Body of pancreas (tissue), 4 donors: Measurements from ENCODE around the gene GAREM1. TPM values are rescaled to one million over a fixed set of nuclear protein-coding genes. Genes with fewer than 3 reads are reported as not detected.

ENCODE experiments used
- ATAC-seq: fragments of 150-250 bp; one replicate; pipeline ENCODE4 v1.9.1; 2016
- DNase-seq, 4 donors: peaks; one replicate each; pipeline ENCODE4 v3.0.0-alpha.2; 2019
- H3K27ac ChIP-seq, 4 donors: fragments of 200-600 bp; sonication (generic); 1 replicate in 3 of 4; 2 replicates in 1 of 4; pipeline versions ENCODE4 v1.5.1 to v1.6.1; 2016 to 2019; ENCODE audit warnings: mild to moderate bottlenecking in 1 of 4, mixed read lengths in 1 of 4, moderate library complexity in 1 of 4
- H3K27me3 ChIP-seq, 2 donors: fragments of 200-600 bp; sonication (generic); one replicate each; pipeline ENCODE4 v1.6.0; 2016; ENCODE audit warnings: mild to moderate bottlenecking in 1 of 2
- H3K36me3 ChIP-seq, 2 donors: fragments of 200-600 bp; sonication (generic); replicated peaks in 1 of 2; 2 replicates each; pipeline ENCODE4 v1.5.1; 2016; ENCODE audit warnings: low read depth in 2 of 2; ENCODE audit not compliant: insufficient read depth in 1 of 2
- H3K4me1 ChIP-seq: fragments of 200-600 bp; sonication (generic); one replicate; pipeline ENCODE4 v1.6.0; 2016
- H3K4me3 ChIP-seq, 2 donors: fragments of 200-600 bp; sonication (generic); 1 replicate in 1 of 2; 2 replicates in 1 of 2; pipeline ENCODE4 v1.5.1; 2016 to 2019
- H3K9me3 ChIP-seq, 3 donors: fragments of 200-600 bp; sonication (generic); 1 replicate in 2 of 3; 2 replicates in 1 of 3; pipeline ENCODE4 v1.5.1; 2016
- POLR2A ChIP-seq, 3 donors: fragments of 450-650 bp; IDR thresholded peaks; one replicate each; pipeline ENCODE4 v1.6.1; 2016; ENCODE audit warnings: antibody characterized with exemption in 3 of 3, mild to moderate bottlenecking in 2 of 3
- WGBS, 2 donors: methylation state at CpG; one replicate each; pipeline ENCODE4 v1.1.5; 2017; 5-methylcytosine and 5-hydroxymethylcytosine counted together
- intact Hi-C: fragments of 100-400 bp; cut with DNase I; formaldehyde crosslinking; loops from one replicate; pipeline ENCODE4 v1.15.1; 2023
- total RNA-seq, 2 donors: library from RNA; depleted of rRNA; stranded (reverse); fragments of >200 nt; gene quantifications; one replicate each; pipeline ENCODE4 v1.1.0, GENCODE V29; 2016
- TF ChIP-seq, protein P1 (sequence below), 7 experiments: fragments of 450-650 bp in 4 of 7; fragments of 200-600 bp in 3 of 7; sonication (generic) in 3 of 7; IDR thresholded peaks; one replicate each; pipeline ENCODE4 v1.5.1; 2016 to 2019; ENCODE audit warnings: antibody characterized with exemption in 7 of 7

Gene GAREM1
- total RNA-seq, 2 donors from 2014 or later = 16.1 to 16.8 TPM

- TF ChIP-seq, protein P1, sequence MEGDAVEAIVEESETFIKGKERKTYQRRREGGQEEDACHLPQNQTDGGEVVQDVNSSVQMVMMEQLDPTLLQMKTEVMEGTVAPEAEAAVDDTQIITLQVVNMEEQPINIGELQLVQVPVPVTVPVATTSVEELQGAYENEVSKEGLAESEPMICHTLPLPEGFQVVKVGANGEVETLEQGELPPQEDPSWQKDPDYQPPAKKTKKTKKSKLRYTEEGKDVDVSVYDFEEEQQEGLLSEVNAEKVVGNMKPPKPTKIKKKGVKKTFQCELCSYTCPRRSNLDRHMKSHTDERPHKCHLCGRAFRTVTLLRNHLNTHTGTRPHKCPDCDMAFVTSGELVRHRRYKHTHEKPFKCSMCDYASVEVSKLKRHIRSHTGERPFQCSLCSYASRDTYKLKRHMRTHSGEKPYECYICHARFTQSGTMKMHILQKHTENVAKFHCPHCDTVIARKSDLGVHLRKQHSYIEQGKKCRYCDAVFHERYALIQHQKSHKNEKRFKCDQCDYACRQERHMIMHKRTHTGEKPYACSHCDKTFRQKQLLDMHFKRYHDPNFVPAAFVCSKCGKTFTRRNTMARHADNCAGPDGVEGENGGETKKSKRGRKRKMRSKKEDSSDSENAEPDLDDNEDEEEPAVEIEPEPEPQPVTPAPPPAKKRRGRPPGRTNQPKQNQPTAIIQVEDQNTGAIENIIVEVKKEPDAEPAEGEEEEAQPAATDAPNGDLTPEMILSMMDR (IDR thresholded peaks at IDR 0.05) = no peak
- no peak for TF ChIP-seq POLR2A (IDR thresholded peaks at IDR 0.05)
- peak overlapping the region; percentile 40 to 96 (median 88) for H3K27ac ChIP-seq
- no peaks in the 10 kb centered on the region for H3K9me3 ChIP-seq
- no peak for DNase-seq
- intact Hi-C loops = no loop called here
- H3K36me3 ChIP-seq = no peaks in the 10 kb centered on the region
- H3K4me1 ChIP-seq = peaks cover 93% of the 10 kb centered on the region
- H3K4me3 ChIP-seq = no peak overlapping the region
- H3K27me3 ChIP-seq = no peaks in the 10 kb centered on the region
- no peak for ATAC-seq
These were observed 102.5 kb downstream of the GAREM1 start for GRCh38 chr18:32368170-32368569.

DNA sequence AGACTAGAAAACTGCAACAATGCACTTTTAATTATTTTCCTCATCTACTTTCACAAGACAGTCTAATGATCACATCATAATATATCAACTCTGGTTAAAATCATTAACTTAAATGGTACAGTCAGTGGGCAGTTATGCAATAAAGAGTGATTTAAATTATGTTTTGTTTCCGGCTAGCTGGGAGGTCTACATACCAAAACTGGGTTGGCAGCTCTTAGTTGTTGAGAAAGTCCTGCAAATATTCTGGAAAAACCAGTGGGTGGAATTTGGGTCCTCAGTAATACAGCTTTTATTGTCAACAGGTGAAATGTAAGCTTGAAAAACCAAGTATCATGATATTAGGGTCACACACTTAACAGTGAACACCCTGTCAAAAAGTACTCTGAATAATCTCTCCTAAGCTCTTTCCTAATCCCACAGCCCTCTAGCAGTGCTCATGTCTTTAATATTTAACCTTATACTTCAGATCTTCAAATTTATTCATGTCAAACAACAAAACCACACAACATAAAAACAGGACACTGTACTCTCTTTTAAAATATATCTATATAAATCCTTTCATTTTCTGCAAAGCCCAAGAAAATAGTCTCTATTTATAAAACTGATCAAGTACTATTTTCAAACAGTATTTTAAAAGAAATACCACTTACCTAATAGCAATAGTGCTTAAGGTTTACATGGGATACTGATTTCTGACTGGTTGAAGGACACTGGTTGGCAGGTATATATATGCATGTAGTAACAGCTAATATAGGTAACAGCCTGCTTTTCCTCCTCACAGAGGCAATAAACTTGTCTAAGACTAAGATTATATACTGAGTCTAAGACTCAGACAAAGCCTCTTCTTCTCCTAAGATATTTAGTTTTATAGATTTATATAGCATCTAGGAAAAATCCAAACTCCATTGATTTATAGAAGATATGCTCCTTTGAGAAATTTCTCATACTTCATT is 103.8 kb downstream of the GAREM1 start:
- Histone ChIP-seq H3K36me3 (no peaks in the 10 kb centered on the region), H3K27ac (peak overlapping the region; percentile 35 to 96 (median 88)), H3K27me3 (no peaks in the 10 kb centered on the region), H3K4me3 (no peak overlapping the region), H3K4me1 (peaks cover 92% of the 10 kb centered on the region), H3K9me3 (no peaks in the 10 kb centered on the region)
- ATAC-seq (peak; percentile 86), DNase-seq (peak in 1 of 4 donors; percentile 54)
- intact Hi-C loops = no loop called here
- WGBS, 2 donors = 66 to 71% methylated on average over 1 of the region's 1 CpG
- TF ChIP-seq, protein P1 (IDR thresholded peaks at IDR 0.05) = no peak
- TF ChIP-seq POLR2A (IDR thresholded peaks at IDR 0.05) = peak in 1 of 3 donors; percentile 26

DNA sequence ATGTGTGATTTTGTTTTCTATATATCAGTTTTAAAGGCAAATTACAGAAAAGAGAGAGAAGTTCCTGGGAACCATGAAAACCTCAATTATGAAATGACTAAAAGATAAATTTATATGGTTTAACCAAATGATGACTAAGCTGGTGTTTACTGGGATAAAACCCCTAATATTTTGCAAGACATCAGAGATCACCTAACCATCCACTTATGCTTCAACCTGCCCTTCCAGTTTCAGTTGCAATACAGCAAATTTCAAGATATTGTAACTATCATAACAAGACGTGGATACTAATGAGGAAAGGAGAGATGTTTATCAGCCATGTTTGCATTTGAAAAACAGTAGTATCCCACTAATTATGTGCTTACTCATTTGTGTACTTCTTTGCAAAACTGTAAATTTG is 108.2 kb downstream of the GAREM1 start:
- Histone ChIP-seq H3K4me1 (peaks cover 88% of the 10 kb centered on the region), H3K27ac (no peak overlapping the region), H3K27me3 (no peaks in the 10 kb centered on the region), H3K36me3 (no peaks in the 10 kb centered on the region), H3K9me3 (no peaks in the 10 kb centered on the region), H3K4me3 (no peak overlapping the region)
- intact Hi-C loops = no loop called here
- DNase-seq (no peak), ATAC-seq (no peak)
- 38 to 50% methylated on average over 1 of the region's 1 CpG for WGBS, 2 donors
- TF ChIP-seq, protein P1 (IDR thresholded peaks at IDR 0.05) = no peak

DNA sequence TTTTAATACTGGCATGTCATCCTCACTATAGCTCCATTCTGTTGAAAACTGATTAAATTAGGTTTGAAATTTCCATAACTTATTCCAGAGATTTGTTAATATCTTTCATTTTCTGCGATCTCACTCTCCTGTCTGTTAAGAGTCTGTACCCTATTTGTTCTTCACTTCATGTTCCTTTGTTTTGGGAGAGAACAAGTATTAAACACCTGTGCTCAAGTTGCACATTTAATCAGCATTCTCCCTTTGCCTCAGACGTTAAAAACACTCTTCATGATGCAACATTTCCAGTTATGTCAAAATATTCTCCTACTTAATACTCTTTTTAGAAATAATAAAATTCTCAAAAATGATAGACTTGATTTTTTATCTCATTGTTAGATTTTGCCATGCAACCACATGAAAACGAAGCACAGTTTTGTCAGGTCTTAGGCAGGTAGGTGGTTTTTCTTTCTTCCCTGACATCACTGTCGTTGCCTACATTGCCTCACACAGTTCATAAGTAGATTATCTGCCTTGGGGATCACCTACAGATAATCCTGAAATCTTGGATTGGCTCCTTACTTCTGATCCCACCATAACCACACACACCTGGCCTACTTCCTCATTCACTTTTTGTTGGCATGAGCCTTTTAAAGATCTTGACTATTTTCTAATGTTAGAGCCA is 109.9 kb downstream of the GAREM1 start:
- Histone ChIP-seq H3K27me3 (no peaks in the 10 kb centered on the region), H3K9me3 (no peaks in the 10 kb centered on the region), H3K4me1 (peaks cover 85% of the 10 kb centered on the region), H3K4me3 (no peak overlapping the region), H3K27ac (peak overlapping the region; percentile 51 to 86 (median 83)), H3K36me3 (no peaks in the 10 kb centered on the region)
- TF ChIP-seq, protein P1 (IDR thresholded peaks at IDR 0.05) = no peak
- no peak for TF ChIP-seq POLR2A (IDR thresholded peaks at IDR 0.05)
- ATAC-seq (peak; percentile 87), DNase-seq (no peak)
- 31 to 37% methylated on average over 4 of the region's 4 CpGs for WGBS, 2 donors
- intact Hi-C loops = no loop called here
